Heart left ventricle (tissue), 13 donors: ENCODE measurements around the gene SPATS2L.

Experiments
- CTCF ChIP-seq, 12 donors: fragments of 200-600 bp; sonication (generic) in 4 of 12; IDR thresholded peaks; one replicate each; pipeline versions ENCODE4 v1.5.0 to v1.8.0; 2018 to 2022; ENCODE audit warnings: antibody characterized with exemption in 12 of 12, mild to moderate bottlenecking in 5 of 12
- POLR2A ChIP-seq, 2 donors: fragments of 450-650 bp; IDR thresholded peaks; one replicate each; pipeline ENCODE4 v1.6.1; 2017; ENCODE audit warnings: antibody characterized with exemption in 2 of 2, mild to moderate bottlenecking in 2 of 2, moderate library complexity in 2 of 2
- donor health status: ischemic (EF 13 %, LVEDD 7.1; RV severe dilation, severe dysfunction).
- donor health status: DM: no; HTN: yes; CAD: no.
- donor health status: DM: no; HTN: no; CAD: no.
- donor health status: ischemic (EF 25% LVEDD 6.9; RV normal size, moderate dysfunction).
- donor health status: ischemic (EF 25% LVEDD 5.7; RV mildly dilated, moderate dysfunction).
- donor health status: ischemic (EF 35%, LVEDD 5.7; RV mildly dilated, moderate dysfunction).
- donor health status: nonischemic (EF 11% LVEDD 7.7; RV severe dilation, severe dysfunction).
- donor health status: DM: yes; HTN: yes; CAD: no.
- donor health status: PGD.
- donor health status: ischemic (EF 29% LVEDD 5.4; RV normal size, mild dysfunction).
- donor health status: nonischemic (EF 23%, LVEDD 6.1; RV moderate dilation, normal function).

GRCh38 chr2:200274116-200275075 is 32.1 kb upstream of the SPATS2L start:
- TF ChIP-seq CTCF (IDR thresholded peaks at IDR 0.05) (no peak), POLR2A (IDR thresholded peaks at IDR 0.05) (no peak)
